WI38 (cell line): ENCODE measurements around the gene BTD.

Source experiments
- H3K4me3 ChIP-seq: 2 replicates; pipeline ENCODE4 v1.5.1; 2011; ENCODE audit warnings: low read depth, mild to moderate bottlenecking, control low read depth, low read length
- CTCF ChIP-seq: IDR thresholded peaks from 2 replicates; pipeline ENCODE4 v1.5.1; 2012; ENCODE audit warnings: low read depth, mild to moderate bottlenecking, control low read depth, low read length

Gene BTD

GRCh38 chr3:15581471-15582394 is 19.8 kb upstream of the BTD start:
- no peak for TF ChIP-seq CTCF
- H3K4me3 ChIP-seq: no peak overlapping the region

GRCh38 chr3:15585111-15585845 is 16.3 kb upstream of the BTD start:
- H3K4me3 ChIP-seq: no peak overlapping the region
- TF ChIP-seq CTCF: no peak

- TF ChIP-seq CTCF: no peak
- no peak overlapping the region for H3K4me3 ChIP-seq
Observed at GRCh38 chr3:15591242-15591641, 10.3 kb upstream of the BTD start.

- no peak overlapping the region for H3K4me3 ChIP-seq
- TF ChIP-seq CTCF: no peak
Observed at GRCh38 chr3:15591928-15592327, 9.6 kb upstream of the BTD start.

GRCh38 chr3:15592968-15593367 is 8.6 kb upstream of the BTD start:
- no peak for TF ChIP-seq CTCF
- no peak overlapping the region for H3K4me3 ChIP-seq

GRCh38 chr3:15595955-15596354 is 5.6 kb upstream of the BTD start:
- TF ChIP-seq CTCF: no peak
- H3K4me3 ChIP-seq: no peak overlapping the region

GRCh38 chr3:15601046-15601398 is 523 bp upstream of the BTD start:
- no peak for TF ChIP-seq CTCF

More at GRCh38 chr3:15601046-15601398, 523 bp upstream of the BTD start:
- H3K4me3 ChIP-seq: peak overlapping the region; percentile 99
